Endometrial microvascular endothelial cells (primary cell): ENCODE results near the gene KRTAP10-7. TPM values are rescaled to one million over a fixed set of nuclear protein-coding genes. Genes with fewer than 3 reads are reported as not detected.
"Not testable (repeated sequence)": the region's sequence is repeated elsewhere in the genome, so short reads cannot be mapped to it uniquely, and the experiment has no call there.

Experiments used
- in situ Hi-C: cut with HindIII; loops from 2 replicates; pipeline ENCODE4 v1.10.0; 2017; ENCODE audit warnings: low sequenced_read_pairs, low pct_unique_long_range_greater_than_20kb; ENCODE audit errors: inconsistent ontology term
- total RNA-seq: library from RNA; depleted of rRNA; stranded (reverse); fragments of >200 nt; gene quantifications from one replicate; pipeline ENCODE4 v1.2.3, GENCODE V29; 2015; ENCODE audit errors: inconsistent ontology term

Gene KRTAP10-7
- total RNA-seq, 1 donor from 2014 or later, result not detected

DNA sequence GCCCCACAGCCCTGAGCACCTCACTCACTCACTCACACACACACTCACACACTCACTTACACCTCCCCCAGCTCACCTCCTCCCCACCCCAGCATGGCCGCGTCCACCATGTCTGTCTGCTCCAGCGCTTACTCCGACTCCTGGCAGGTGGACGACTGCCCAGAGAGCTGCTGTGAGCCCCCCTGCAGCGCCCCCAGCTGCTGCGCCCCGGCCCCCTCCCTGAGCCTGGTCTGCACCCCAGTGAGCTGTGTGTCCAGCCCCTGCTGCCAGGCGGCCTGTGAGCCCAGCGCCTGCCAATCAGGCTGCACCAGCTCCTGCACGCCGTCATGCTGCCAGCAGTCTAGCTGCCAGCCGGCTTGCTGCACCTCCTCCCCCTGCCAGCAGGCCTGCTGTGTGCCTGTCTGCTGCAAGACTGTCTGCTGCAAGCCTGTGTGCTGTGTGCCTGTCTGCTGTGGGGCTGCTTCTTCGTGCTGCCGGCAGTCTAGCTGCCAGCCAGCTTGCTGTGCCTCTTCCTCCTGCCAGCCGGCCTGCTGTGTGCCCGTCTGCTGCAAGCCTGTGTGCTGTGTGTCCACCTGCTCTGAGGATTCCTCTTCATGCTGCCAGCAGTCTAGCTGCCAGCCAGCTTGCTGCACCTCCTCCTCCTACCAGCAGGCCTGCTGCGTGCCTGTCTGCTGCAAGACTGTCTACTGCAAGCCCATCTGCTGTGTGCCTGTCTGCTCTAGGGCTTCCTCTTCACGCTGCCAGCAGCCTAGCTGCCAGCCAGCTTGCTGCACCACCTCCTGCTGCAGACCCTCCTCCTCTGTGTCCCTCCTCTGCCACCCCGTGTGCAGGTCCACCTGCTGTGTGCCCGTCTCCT, 46.2 kb downstream of the KRTAP10-7 start, which contains the start of gene KRTAP10-11:
Gene KRTAP10-11, plus strand, starts transcription at position 49 of the 856 bp plus-strand sequence. Its CDS starts 45 bp downstream, at position 94.
- in situ Hi-C loops, result not testable (repeated sequence)

DNA sequence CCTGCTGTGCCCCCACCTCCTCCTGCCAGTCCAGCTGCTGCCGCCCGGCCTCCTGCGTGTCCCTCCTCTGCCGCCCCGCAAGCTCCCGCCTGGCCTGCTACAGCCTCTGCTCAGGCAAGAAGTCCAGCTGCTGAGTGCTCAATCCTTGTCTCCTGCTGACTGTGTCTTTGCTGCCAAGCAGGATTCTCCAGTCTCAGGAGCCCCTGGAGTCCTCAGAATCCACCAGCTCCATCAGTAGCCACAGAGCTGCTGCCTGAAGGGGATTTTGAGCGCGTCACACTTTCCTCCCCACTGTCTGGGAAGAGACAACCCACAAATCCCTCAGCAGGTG, 46.8 kb downstream of the KRTAP10-7 start:
- in situ Hi-C loops, result no loop called here

DNA sequence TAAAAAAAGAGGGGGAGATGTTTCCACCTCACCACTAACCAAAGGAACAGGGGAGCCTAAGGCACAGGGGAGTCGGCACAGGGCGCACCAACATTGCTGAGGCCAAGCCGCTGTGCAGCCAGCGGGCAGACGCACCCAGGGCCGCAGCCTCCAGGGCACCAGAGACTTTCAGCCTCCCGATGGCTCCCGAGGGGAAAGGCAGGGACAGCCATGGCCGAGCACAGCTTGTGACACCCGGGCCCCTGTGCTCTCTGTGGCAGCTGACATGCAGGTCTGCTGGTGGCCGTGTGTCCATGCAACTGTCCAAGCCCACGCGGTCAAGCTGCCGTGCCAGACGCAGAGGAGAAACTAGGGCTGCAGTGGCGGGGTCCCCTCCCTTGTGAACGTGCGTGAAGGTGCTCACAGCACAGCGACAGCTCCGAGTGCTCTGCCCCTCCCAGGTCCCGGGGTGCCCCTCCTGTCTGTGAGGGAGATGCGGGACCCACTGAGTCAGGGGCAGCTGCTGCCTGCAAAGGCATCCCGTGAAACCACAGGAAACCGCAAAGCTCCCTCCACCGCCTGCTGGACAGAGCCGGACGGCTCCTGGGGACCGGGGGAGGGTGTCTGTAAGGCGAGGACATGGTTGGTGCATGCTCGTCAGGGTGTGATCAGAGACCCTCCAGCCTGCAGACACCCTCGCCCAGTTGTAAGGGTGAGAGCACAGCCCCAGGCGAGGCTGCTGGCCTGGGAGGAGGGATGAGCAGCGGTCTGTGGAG, 48.3 kb downstream of the KRTAP10-7 start:
- in situ Hi-C loops, result no loop called here

DNA sequence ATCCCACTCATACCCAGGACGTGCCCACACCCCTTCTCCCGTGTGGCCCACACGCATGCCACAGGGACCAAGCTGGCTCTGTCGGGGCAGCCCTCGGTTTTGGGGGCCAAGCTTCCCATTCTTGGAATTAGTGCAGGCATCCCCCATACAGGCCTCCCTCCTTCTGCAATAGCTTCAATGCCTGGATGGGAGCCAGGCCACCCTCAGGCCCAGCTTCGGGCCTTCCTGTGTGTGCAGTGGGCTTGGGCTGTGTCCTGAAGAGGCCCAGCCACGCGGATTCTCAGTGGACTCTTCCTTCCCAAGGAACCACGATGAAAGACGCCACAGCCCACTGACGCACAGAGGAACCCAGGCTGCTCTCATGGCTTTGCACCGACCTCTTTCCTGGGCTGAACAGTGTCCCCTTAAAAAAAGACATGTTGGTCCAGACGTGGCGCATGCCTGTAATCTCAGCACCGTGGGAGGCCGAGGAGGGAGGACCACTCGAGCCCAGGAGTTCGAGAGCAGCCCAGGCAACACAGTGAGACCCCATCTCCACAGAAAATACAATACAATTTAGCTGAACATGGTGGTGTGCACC, 49.2 kb downstream of the KRTAP10-7 start:
- in situ Hi-C loops, result no loop called here

DNA sequence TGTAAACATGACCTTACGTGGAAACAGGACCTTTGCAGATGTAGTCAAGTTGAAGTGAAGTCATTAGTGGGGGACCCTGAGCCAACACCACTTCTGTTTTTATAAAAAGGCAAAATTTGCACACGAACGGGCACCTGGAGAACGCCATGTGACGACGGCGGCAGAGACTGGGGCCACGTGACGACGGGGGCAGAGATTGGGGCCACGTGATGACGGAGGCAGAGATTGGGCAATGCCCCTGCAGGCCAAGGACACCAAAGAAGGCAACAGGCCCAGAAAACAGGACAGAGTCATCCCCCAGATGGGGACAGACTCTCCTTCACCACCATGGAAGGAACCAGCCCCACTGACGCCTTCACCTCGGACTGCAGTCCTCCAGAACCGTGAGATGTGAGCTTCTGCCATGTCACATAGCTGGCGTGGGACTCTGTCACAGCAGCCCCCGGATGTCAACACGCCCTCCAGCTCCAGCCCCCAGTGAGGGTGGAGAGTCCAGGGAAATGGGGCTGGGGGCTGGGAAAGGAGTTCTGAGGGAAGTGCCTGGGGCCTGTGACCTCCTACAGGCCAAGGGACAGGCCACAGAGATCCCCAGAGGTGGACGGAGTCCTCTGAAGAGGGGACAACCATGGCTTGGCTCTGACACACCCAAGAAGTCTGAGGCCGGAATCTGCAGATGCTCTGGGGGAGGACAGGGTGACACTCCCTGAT, 50.0 kb downstream of the KRTAP10-7 start:
- in situ Hi-C loops, result no loop called here

DNA sequence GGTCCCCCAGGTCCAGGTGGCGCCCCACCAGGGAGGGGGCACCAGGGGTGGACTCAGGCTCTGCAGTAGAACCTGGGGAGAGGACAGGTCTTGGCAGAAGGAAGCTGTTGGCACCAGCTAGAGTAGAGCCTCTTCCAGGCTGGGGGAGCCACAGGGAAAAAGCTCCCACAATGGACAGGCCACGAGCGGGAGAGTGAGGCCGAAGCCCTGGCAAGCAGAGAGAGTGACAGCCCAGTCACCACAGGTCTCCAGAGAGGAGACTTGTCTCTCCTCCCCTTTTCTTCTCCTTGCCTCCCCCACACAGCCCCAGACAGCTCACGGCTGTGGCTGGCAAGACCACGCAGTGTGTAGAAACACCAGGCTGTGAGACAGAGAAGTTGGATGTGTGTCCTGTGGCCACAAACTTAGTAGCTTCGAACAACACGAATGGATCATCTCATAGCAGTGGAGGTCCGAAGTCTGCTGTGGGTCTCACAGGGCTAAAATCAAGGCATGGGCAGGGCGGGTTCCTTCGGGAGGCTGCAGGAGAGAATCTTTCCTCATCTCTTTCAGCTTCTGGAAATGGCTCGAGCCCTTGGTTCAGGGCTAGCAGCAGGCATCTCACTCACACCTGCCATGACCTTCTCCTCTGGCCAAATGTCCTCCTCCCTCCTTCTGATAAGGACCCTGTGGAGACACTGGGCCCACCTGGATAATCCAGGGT, 50.7 kb downstream of the KRTAP10-7 start:
- in situ Hi-C loops, result no loop called here

Other genes with a start within 250 kb of the KRTAP10-7 start
- 19.0 TPM for gene TRPM2, start 247.0 kb upstream of the KRTAP10-7 start, total RNA-seq
- gene LRRC3, start 145.1 kb upstream of the KRTAP10-7 start, total RNA-seq, result 3.9 TPM
- not detected for gene KRTAP10-1, start 60.4 kb upstream of the KRTAP10-7 start, total RNA-seq
- not detected for gene KRTAP10-2, start 49.1 kb upstream of the KRTAP10-7 start, total RNA-seq
- gene KRTAP10-3, start 41.8 kb upstream of the KRTAP10-7 start, total RNA-seq, result not detected
- not detected for gene KRTAP10-4, start 26.9 kb upstream of the KRTAP10-7 start, total RNA-seq
- gene KRTAP10-5, start 20.0 kb upstream of the KRTAP10-7 start, total RNA-seq, result not detected
- not detected for gene KRTAP10-6, start 8.1 kb upstream of the KRTAP10-7 start, total RNA-seq
- not detected for gene KRTAP10-8, start 11.5 kb downstream of the KRTAP10-7 start, total RNA-seq
- not detected for gene KRTAP10-9, start 26.5 kb downstream of the KRTAP10-7 start, total RNA-seq
- gene KRTAP10-10, start 36.8 kb downstream of the KRTAP10-7 start, total RNA-seq, result not detected
- gene KRTAP10-11, start 45.8 kb downstream of the KRTAP10-7 start, total RNA-seq, result not detected
- gene KRTAP12-4, start 54.1 kb downstream of the KRTAP10-7 start, total RNA-seq, result not detected
- gene KRTAP12-3, start 57.3 kb downstream of the KRTAP10-7 start, total RNA-seq, result not detected
- not detected for gene KRTAP12-2, start 66.3 kb downstream of the KRTAP10-7 start, total RNA-seq
- not detected for gene KRTAP12-1, start 81.6 kb downstream of the KRTAP10-7 start, total RNA-seq
- not detected for gene KRTAP10-12, start 96.6 kb downstream of the KRTAP10-7 start, total RNA-seq
- not detected for gene TSPEAR, start 111.0 kb downstream of the KRTAP10-7 start, total RNA-seq
- gene UBE2G2, start 201.2 kb downstream of the KRTAP10-7 start, total RNA-seq, result 102 TPM
- 82.4 TPM for gene SUMO3, start 217.5 kb downstream of the KRTAP10-7 start, total RNA-seq